SK-N-MC (cell line): ENCODE results near the gene SENP8.

Source experiments
- EZH2 ChIP-seq: fragments of 200-600 bp; sonication (generic); IDR thresholded peaks from one replicate; pipeline ENCODE4 v1.6.1; 2017; ENCODE audit warnings: antibody characterized with exemption
- POLR2AphosphoS5 ChIP-seq: IDR thresholded peaks from 2 replicates; pipeline ENCODE4 v1.6.1; 2012; ENCODE audit warnings: mild to moderate bottlenecking, low read depth, low read length, borderline replicate concordance

DNA sequence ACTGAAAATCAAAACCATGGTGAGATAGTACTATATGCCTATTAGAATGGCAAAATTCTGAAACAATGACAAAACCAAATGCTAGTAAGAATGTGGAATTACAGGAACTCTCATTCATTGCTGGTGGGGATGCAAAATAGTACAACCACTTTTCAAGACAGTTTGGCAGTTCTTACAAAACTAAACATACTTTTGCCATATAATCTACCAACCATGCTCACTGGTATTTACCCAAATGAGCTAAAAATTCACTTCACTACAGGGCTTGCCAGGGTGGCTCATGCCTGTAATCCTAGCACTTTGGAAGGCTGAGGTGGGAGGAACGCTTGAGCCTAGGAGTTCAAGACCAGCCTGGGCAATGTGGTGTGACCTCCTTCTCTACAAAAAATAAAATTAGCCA lies 40.3 kb upstream of the SENP8 start:
- TF ChIP-seq EZH2: no peak
- no peak for TF ChIP-seq POLR2AphosphoS5
